SJCRH30 (cell line): ENCODE data around the gene GNB3. TPM values are rescaled to one million over a fixed set of nuclear protein-coding genes. Genes with fewer than 3 reads are reported as not detected.
"Not testable (repeated sequence)": the region's sequence is repeated elsewhere in the genome, so short reads cannot be mapped to it uniquely, and the experiment has no call there.

Experiments
- DNase-seq, 2 experiments: peaks; one replicate each; pipeline ENCODE4 v3.0.0-alpha.2; 2015 to 2020
- H3K27ac ChIP-seq: fragments of 250-450 bp; sonication (Bioruptor Pico); 2 replicates; pipeline ENCODE4 v1.5.1; 2020; ENCODE audit warnings: mild to moderate bottlenecking, moderate library complexity
- H3K27me3 ChIP-seq: fragments of 250-450 bp; sonication (Bioruptor Pico); 2 replicates; pipeline ENCODE4 v1.5.1; 2020; ENCODE audit warnings: mild to moderate bottlenecking, moderate library complexity
- H3K36me3 ChIP-seq: fragments of 250-450 bp; sonication (Bioruptor Pico); 2 replicates; pipeline ENCODE4 v1.5.1; 2020; ENCODE audit warnings: mild to moderate bottlenecking, moderate library complexity
- H3K4me1 ChIP-seq: fragments of 250-450 bp; sonication (Bioruptor Pico); 2 replicates; pipeline ENCODE4 v1.5.1; 2020; ENCODE audit warnings: mild to moderate bottlenecking, moderate library complexity
- H3K4me3 ChIP-seq: fragments of 250-450 bp; sonication (Bioruptor Pico); 2 replicates; pipeline ENCODE4 v1.5.1; 2020; ENCODE audit warnings: mild to moderate bottlenecking, moderate library complexity
- H3K9me3 ChIP-seq: fragments of 250-450 bp; sonication (Bioruptor Pico); replicated peaks from 2 replicates; pipeline ENCODE4 v1.5.1; 2020; ENCODE audit warnings: mild to moderate bottlenecking, moderate library complexity
- total RNA-seq: library from RNA; depleted of rRNA; stranded (reverse); fragments of >200 nt; shearing (Covaris generic); gene quantifications from 2 replicates; pipeline ENCODE4 v1.2.3, GENCODE V29; 2014; rRNA removed

Gene GNB3
- total RNA-seq, 1 experiment from 2014 or later = 3.2 TPM

DNA sequence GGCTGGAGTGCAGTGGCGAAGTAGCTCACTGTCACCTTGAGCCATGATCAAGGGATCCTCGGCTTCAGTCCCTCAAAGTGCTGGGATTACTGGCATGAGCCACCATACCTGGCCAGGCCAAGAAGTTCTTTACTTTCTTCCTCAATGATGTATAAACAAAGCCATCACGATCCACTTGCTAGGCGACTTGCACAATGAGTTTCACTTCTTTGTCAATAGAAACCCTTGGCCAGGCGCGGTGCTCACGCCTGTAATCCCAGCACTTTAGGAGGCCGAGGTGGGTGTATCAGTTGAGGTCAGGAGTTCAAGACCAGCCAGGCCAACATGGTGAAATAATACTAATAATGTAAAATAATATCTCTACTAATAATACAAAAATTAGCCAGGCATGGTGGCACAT, 46.7 kb downstream of the GNB3 start:
- Histone ChIP-seq H3K27me3 (no peaks in the 10 kb centered on the region), H3K27ac (no peak overlapping the region), H3K36me3 (no peaks in the 10 kb centered on the region), H3K4me3 (no peak overlapping the region), H3K4me1 (peaks cover 7% of the 10 kb centered on the region), H3K9me3 (no peaks in the 10 kb centered on the region)
- DNase-seq = no peak

DNA sequence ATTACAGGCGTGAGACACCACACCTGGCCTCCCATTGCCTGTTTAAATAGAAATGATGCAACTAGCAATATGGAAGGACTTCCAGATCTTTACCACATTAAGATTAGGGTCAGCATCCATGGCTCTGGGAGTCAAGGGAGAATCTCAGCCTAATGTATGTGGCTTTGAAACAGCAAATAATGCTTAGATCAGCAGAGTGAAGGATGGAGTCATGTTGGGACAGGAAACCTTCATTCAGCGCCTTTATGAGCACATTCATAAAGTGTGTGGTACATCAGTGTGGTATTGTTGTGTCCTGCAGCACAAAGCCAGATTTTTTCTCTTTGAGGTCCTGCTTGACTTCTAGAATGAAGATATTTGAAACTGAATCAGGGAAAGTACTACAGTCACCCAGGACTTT, 47.6 kb downstream of the GNB3 start:
- H3K36me3 ChIP-seq = no peaks in the 10 kb centered on the region
- no peak for DNase-seq
- H3K27ac ChIP-seq = no peak overlapping the region
- no peaks in the 10 kb centered on the region for H3K27me3 ChIP-seq
- no peaks in the 10 kb centered on the region for H3K9me3 ChIP-seq
- H3K4me3 ChIP-seq = no peak overlapping the region
- H3K4me1 ChIP-seq = peaks cover 7% of the 10 kb centered on the region

DNA sequence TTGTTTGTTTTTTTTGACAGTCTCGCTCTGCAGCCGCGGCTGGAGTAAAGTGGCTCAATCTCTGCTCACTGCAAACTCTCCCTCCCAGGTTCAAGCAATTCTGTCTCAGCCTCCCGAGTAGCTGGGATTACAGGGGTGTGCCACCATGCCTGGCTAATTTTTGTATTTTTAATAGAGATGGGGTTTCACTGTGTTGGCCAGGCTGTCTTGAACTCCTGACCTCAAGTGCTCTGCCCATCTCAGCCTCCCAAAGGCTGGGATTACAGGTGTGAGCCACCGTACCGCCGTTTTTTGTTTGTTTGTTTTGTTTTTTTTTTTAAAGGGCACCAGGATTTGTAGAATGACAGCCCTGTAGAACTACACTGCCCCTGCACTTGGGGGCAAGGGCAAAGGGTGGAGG, 48.1 kb downstream of the GNB3 start:
- H3K4me1 ChIP-seq, H3K9me3 ChIP-seq, H3K36me3 ChIP-seq, DNase-seq, H3K27me3 ChIP-seq, H3K4me3 ChIP-seq, H3K27ac ChIP-seq: not testable (repeated sequence)

DNA sequence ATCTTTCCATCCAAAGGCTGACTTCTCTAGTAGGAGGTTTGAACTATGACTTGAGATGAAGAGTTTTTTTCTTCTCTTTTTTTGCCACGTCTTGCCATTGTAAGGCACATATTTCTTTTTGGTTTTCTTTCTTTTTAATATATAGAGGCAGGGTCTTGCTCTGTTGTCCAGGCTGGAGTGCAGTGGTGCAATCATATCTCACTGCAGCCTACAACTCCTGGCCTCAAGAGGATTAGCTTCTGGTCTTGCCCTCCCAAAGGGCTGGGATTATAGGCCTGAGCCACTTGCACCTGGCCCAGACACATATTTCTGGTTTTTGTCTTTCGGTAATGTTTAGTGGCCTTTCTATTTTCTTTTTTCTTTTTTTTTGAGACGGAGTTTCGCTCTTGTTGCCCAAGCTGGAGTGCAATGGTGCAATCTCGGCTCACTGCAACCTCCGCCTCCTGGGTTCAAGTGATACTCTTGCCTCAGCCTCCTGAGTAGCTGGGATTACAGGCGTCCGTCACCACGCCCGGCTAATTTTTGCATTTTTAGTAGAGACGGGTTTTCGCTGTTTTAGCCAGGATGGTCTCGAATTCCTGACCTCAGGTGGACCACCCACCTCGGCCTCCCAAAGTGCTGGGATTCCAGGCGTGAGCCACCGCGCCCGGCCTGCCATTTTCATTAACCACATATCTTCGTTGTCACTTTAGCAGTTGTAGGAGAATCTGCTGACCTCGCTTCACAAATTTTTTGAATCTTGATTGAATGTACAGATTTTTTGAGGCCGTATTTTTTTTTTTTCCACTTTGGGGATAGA, 49.2 kb downstream of the GNB3 start:
- H3K27me3 ChIP-seq, H3K4me1 ChIP-seq, H3K4me3 ChIP-seq, H3K9me3 ChIP-seq, DNase-seq, H3K36me3 ChIP-seq: not testable (repeated sequence)
- H3K27ac ChIP-seq = peak overlapping the region; percentile 93

DNA sequence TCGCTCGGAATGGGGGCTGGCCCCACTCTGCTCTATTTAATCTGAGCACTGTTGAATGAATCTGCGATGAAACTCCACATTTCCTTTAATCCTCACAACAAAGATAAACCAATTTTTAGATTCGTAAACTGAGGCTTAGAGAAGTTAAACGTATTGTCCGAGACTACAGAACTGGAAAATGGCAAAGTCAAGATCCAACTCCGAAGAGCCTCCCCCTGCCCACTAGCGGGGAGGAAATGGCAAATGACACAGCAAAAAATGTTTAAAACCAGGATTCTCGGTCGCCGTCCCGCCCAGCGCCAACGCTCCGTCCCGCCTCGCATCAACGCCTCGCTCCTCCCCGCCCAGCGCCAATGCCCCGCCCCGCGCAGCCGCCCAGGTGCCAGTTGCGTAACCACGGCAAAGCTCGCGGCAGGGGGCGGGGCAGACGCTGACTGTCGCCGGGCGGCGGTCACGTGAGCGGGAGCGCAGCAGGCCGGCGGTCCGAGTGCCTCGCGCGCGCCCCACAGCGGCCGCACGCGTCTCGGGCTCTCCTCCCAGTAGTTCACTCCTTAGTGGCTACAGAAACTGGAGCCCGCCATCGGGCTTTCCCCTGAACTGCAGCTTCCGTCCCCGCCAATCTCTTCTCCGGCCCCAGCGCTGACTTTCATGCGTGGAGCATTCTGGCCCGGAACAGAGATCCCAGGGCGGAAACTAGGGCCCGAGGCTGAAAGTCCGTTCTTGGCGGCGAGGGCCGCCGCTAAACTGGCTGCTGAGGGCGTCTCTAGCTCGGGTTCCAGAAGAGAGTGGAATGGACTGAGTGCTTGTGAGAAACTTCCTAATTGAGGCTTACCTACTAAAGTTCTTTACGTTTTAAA, 50.3 kb downstream of the GNB3 start:
- Histone ChIP-seq H3K36me3 (no peaks in the 10 kb centered on the region), H3K27ac (peak overlapping the region; percentile 93), H3K4me3 (peak overlapping the region; percentile 59), H3K27me3 (no peaks in the 10 kb centered on the region), H3K4me1 (peaks cover 7% of the 10 kb centered on the region), H3K9me3 (no peaks in the 10 kb centered on the region)
- DNase-seq = peak; percentile 97 to 99

DNA sequence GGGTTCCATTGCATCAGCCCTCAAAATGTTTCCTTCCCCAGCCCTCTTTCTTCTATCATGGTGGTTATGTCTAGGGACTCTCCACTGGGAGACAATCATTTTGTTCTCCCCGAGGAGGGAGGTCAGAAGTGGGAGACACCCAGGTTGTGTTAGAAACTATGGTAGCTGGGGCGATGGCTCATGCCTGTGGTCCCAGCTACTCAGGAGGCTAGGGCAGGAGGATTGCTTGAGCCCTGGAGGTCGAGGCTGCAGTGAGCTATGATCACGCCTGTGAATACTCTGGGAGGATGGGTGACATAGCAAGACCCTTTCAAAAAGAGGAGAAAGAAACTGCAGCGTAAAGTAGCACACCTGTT, 50.9 kb downstream of the GNB3 start:
- peaks cover 7% of the 10 kb centered on the region for H3K4me1 ChIP-seq
- peak overlapping the region; percentile 59 for H3K4me3 ChIP-seq
- DNase-seq = no peak
- no peaks in the 10 kb centered on the region for H3K36me3 ChIP-seq
- H3K27me3 ChIP-seq = no peaks in the 10 kb centered on the region
- H3K27ac ChIP-seq = peak overlapping the region; percentile 63
- no peaks in the 10 kb centered on the region for H3K9me3 ChIP-seq

DNA sequence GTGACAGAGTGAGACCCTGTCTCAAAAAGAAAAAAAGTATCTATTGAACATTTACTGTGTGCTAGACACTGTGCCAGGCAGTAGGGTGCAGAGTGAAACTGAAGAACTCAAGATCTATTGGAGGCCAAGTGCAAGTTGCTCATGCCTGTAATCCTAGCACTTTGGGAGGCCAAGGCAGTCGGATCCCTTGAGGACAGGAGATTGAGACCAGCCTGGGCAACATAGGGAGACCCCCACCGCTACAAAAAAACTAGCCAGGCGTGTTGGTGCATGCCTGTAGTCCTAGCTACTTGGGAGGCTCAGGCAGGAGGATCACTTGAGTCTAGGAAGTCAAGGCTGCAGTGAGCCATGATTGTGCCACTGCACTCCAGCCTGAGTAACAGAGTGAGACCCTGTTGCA, 52.0 kb downstream of the GNB3 start:
- not testable (repeated sequence) for DNase-seq, H3K27ac ChIP-seq, H3K4me3 ChIP-seq, H3K27me3 ChIP-seq, H3K9me3 ChIP-seq, H3K4me1 ChIP-seq, H3K36me3 ChIP-seq

DNA sequence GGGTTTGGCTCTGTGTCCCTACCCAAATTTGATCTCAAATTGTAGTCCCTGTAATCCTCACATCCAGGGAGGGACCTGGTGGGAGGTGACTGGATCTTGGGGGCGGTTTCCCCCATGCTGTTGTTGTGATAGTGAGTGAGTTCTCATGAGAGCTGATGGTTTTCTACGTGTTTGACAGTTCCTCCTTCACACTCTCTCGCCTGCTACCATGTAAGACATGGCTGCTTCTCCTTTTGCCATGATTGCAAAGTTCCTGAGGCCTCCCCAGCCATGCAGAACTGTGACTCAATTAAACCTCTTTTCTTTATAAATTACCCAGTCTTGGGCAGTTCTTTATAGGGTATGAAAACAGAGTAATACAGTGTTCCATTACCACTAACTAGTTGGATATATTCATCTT, 53.6 kb downstream of the GNB3 start:
- Histone ChIP-seq H3K4me1 (peaks cover 7% of the 10 kb centered on the region), H3K9me3 (no peaks in the 10 kb centered on the region), H3K27me3 (no peaks in the 10 kb centered on the region)

More for the DNA sequence above, 53.6 kb downstream of the GNB3 start:
- H3K27ac ChIP-seq = no peak overlapping the region
- no peak overlapping the region for H3K4me3 ChIP-seq
- DNase-seq = no peak
- no peaks in the 10 kb centered on the region for H3K36me3 ChIP-seq

Other genes starting within 250 kb of the GNB3 start
- gene CHD4, start 233.5 kb upstream of the GNB3 start, total RNA-seq = 300 and 311 TPM in 2 replicates
- not detected in 2 replicates for gene LPAR5, start 205.0 kb upstream of the GNB3 start, total RNA-seq
- gene ACRBP, start 193.5 kb upstream of the GNB3 start, total RNA-seq = 0.28 TPM in 1 of 2 replicates, not detected in the other
- 25.1 and 28.7 TPM in 2 replicates for gene ING4, start 177.8 kb upstream of the GNB3 start, total RNA-seq
- 40.5 and 46.5 TPM in 2 replicates for gene ZNF384, start 151.6 kb upstream of the GNB3 start, total RNA-seq
- 0.15 and 0.28 TPM in 2 replicates for gene PIANP, start 140.1 kb upstream of the GNB3 start, total RNA-seq
- 34.1 and 35.9 TPM in 2 replicates for gene COPS7A, start 116.9 kb upstream of the GNB3 start, total RNA-seq
- gene MLF2, start 87.8 kb upstream of the GNB3 start, total RNA-seq = 161 and 175 TPM in 2 replicates
- 84.2 and 89.9 TPM in 2 replicates for gene PTMS, start 74.6 kb upstream of the GNB3 start, total RNA-seq
- 0.16 TPM in 1 of 2 replicates, not detected in the other for gene LAG3, start 68.4 kb upstream of the GNB3 start, total RNA-seq
- gene CD4, start 51.4 kb upstream of the GNB3 start, total RNA-seq = not detected in 2 replicates
- gene GPR162, start 19.1 kb upstream of the GNB3 start, total RNA-seq = 2.2 and 3.5 TPM in 2 replicates
- 13.7 and 19.3 TPM in 2 replicates for gene P3H3, start 12.5 kb upstream of the GNB3 start, total RNA-seq
- 96.8 and 104 TPM in 2 replicates for gene CDCA3, start 10.4 kb downstream of the GNB3 start, total RNA-seq
- 76.7 and 78.0 TPM in 2 replicates for gene USP5, start 11.2 kb downstream of the GNB3 start, total RNA-seq
- gene TPI1, start 26.6 kb downstream of the GNB3 start, total RNA-seq = 1,296 and 1,386 TPM in 2 replicates
- gene SPSB2, start 32.4 kb downstream of the GNB3 start, total RNA-seq = 2.6 and 3.7 TPM in 2 replicates
- gene LRRC23, start 63.9 kb downstream of the GNB3 start, total RNA-seq = 3.6 and 3.8 TPM in 2 replicates
- gene ENO2, start 73.7 kb downstream of the GNB3 start, total RNA-seq = 1.8 and 2.1 TPM in 2 replicates
- 13.2 and 14.2 TPM in 2 replicates for gene ATN1, start 87.0 kb downstream of the GNB3 start, total RNA-seq
- not detected in 2 replicates for gene RNU7-1, start 102.9 kb downstream of the GNB3 start, total RNA-seq
- gene C12orf57, start 103.1 kb downstream of the GNB3 start, total RNA-seq = 193 and 245 TPM in 2 replicates
- gene PTPN6, start 110.4 kb downstream of the GNB3 start, total RNA-seq = 0.18 and 0.38 TPM in 2 replicates
- 310 and 322 TPM in 2 replicates for gene PHB2, start 129.7 kb downstream of the GNB3 start, total RNA-seq
- 54.9 and 57.7 TPM in 2 replicates for gene EMG1, start 130.0 kb downstream of the GNB3 start, total RNA-seq
- 19.6 and 19.9 TPM in 2 replicates for gene LPCAT3, start 177.6 kb downstream of the GNB3 start, total RNA-seq
- 0.61 TPM in 1 of 2 replicates, not detected in the other for gene C1S, start 219.8 kb downstream of the GNB3 start, total RNA-seq